PC-3 (cell line): ENCODE results near the gene FGF11. TPM values are rescaled to one million over a fixed set of nuclear protein-coding genes. Genes with fewer than 3 reads are reported as not detected.
A peak's percentile ranks its signal among the peaks of the same experiment; 100 is the strongest.

Experiments used
- ATAC-seq: fragments of 200-7000 bp; cut with Tn5 transposase; 2 replicates; pipeline ENCODE4 v1.9.1; 2020; ENCODE audit warnings: mild to moderate bottlenecking, moderate library complexity
- BruUV-seq: library from RNA; stranded (reverse); fragments of 400-500 nt; replicated peaks from 2 replicates; lab custom pipeline; 2021; lab: Mats Ljungman, UMichigan
- CTCF ChIA-PET: fragments of 300-600 bp; sonication (Branson Sonifier 250); formaldehyde crosslinking; loops from one replicate; lab custom pipeline; 2022; ENCODE audit warnings: antibody characterized with exemption; lab: Charles Lee
- POLR2A ChIA-PET: fragments of 300-600 bp; sonication (Branson Sonifier 250); formaldehyde crosslinking; loops from one replicate; lab custom pipeline; 2022; ENCODE audit warnings: antibody characterized with exemption; ENCODE audit not compliant: unreplicated experiment; lab: Charles Lee
- DNase-seq: peaks from one replicate; pipeline ENCODE4 v3.0.0-alpha.2; 2015
- H2AFZ ChIP-seq: fragments of 300-600 bp; sonication (generic); 2 replicates; pipeline ENCODE4 v1.6.0; 2016; ENCODE audit warnings: antibody characterized with exemption, low read length
- H3F3A ChIP-seq: fragments of 300-600 bp; sonication (generic); one replicate; pipeline ENCODE4 v1.6.0; 2017; ENCODE audit warnings: antibody characterized with exemption, low read length, control low read depth, mild to moderate bottlenecking; ENCODE audit not compliant: unreplicated experiment
- H3K27ac ChIP-seq: fragments of 300-600 bp; sonication (generic); 2 replicates; pipeline ENCODE4 v1.5.1; 2016; ENCODE audit warnings: mild to moderate bottlenecking, low read length
- H3K27me3 ChIP-seq: fragments of 300-600 bp; sonication (generic); 2 replicates; pipeline ENCODE4 v1.6.1; 2016; ENCODE audit warnings: low read length, mixed read lengths
- H3K36me3 ChIP-seq: fragments of 300-600 bp; sonication (generic); 2 replicates; pipeline ENCODE4 v1.6.1; 2016; ENCODE audit warnings: low read depth, mixed run types, low read length, mixed read lengths
- H3K4me1 ChIP-seq: fragments of 300-600 bp; sonication (generic); 2 replicates; pipeline ENCODE4 v1.5.1; 2016; ENCODE audit warnings: low read length; ENCODE audit not compliant: insufficient read depth
- H3K4me2 ChIP-seq: fragments of 300-600 bp; sonication (generic); 2 replicates; pipeline ENCODE4 v1.6.0; 2016; ENCODE audit warnings: low read length
- H3K4me3 ChIP-seq: fragments of 300-600 bp; sonication (generic); 2 replicates; pipeline ENCODE4 v1.5.1; 2016; ENCODE audit warnings: mild to moderate bottlenecking, low read length, mixed read lengths
- H3K79me2 ChIP-seq: fragments of 300-600 bp; sonication (generic); 2 replicates; pipeline ENCODE4 v1.6.1; 2017; ENCODE audit warnings: low read length, mixed read lengths
- H3K9ac ChIP-seq: fragments of 300-600 bp; sonication (generic); 2 replicates; pipeline ENCODE4 v1.6.0; 2016; ENCODE audit warnings: mild to moderate bottlenecking, low read length
- H3K9me2 ChIP-seq: fragments of 300-600 bp; sonication (generic); replicated peaks from 2 replicates; pipeline ENCODE4 v1.6.1; 2016; ENCODE audit warnings: mixed run types, low read length, mixed read lengths
- H3K9me3 ChIP-seq: fragments of 300-600 bp; sonication (generic); 2 replicates; pipeline ENCODE4 v1.6.1; 2016; ENCODE audit warnings: low read length, mixed read lengths
- H4K20me1 ChIP-seq: fragments of 300-600 bp; sonication (generic); 2 replicates; pipeline ENCODE4 v1.6.1; 2016; ENCODE audit warnings: low read length, mixed read lengths
- CTCF ChIP-seq: fragments of 300-600 bp; sonication (generic); conservative IDR thresholded peaks from 2 replicates; pipeline ENCODE4 v1.5.1; 2017; ENCODE audit warnings: antibody characterized with exemption, low read depth, mild to moderate bottlenecking, low read length
- EZH2 ChIP-seq: fragments of 300-600 bp; sonication (generic); IDR thresholded peaks from one replicate; pipeline ENCODE4 v1.6.1; 2017; ENCODE audit warnings: antibody characterized with exemption, mild to moderate bottlenecking, low read length; ENCODE audit not compliant: unreplicated experiment
- EZH2phosphoT487 ChIP-seq: fragments of 300-600 bp; sonication (generic); IDR thresholded peaks from 2 replicates; pipeline ENCODE4 v1.6.1; 2018; ENCODE audit warnings: mild to moderate bottlenecking, antibody characterized with exemption, low read length, borderline replicate concordance
- intact Hi-C: fragments of 100-400 bp; cut with micrococcal nuclease; formaldehyde crosslinking; loops from 2 replicates; pipeline ENCODE4 v1.9.0; 2023
- total RNA-seq: library from RNA; depleted of rRNA; stranded (reverse); fragments of >200 nt; gene quantifications from 2 replicates; pipeline ENCODE4 v1.2.3, GENCODE V29; 2014

FGF11 gene
- total RNA-seq, 1 experiment from 2014 or later = 0.69 TPM

- DNase-seq (peak; percentile 34), ATAC-seq (peak; percentile 32)
- POLR2A ChIA-PET = interaction anchor here (1.0 kb wide), 1 partner anchor 10 kb away, joined by 3 read pairs; the partner anchor contains the start of gene TMEM256
- BruUV-seq = TSS peak; percentile 40
- H3K9me3 ChIP-seq = no peaks in the 10 kb centered on the region
- H3K27me3 ChIP-seq = no peaks in the 10 kb centered on the region
- no peaks in the 10 kb centered on the region for H4K20me1 ChIP-seq
- H3K9me2 ChIP-seq = no peaks in the 10 kb centered on the region
- H3K4me1 ChIP-seq = peaks cover 4% of the 10 kb centered on the region; the same call in 1 of the 2 replicates
- peak overlapping the region; percentile 76 for H3K9ac ChIP-seq
- H3F3A ChIP-seq = no peaks in the 10 kb centered on the region
- H3K79me2 ChIP-seq = peaks cover 16% of the 10 kb centered on the region
- intact Hi-C loops = loop anchor here (1.0 kb wide), 1 partner anchor 10 kb away; the partner anchor contains the start of gene TMEM256
- peak overlapping the region; percentile 91 for H3K4me3 ChIP-seq
- no peaks in the 10 kb centered on the region; the same call in 1 of the 2 replicates for H3K36me3 ChIP-seq
- peak overlapping the region; percentile 88 for H2AFZ ChIP-seq
- peak overlapping the region; percentile 93 for H3K4me2 ChIP-seq
- no peak overlapping the region for H3K27ac ChIP-seq
- TF ChIP-seq CTCF (no peak), EZH2phosphoT487 (no peak), EZH2 (no peak)
- CTCF ChIA-PET = interaction anchor here (0.5 to 1.4 kb wide), 2 partner anchors 10 to 43 kb away, joined by 3 read pairs; partner anchors contain the start of gene TMEM256
Observed at GRCh38 chr17:7393613-7394451, 45.5 kb upstream of the FGF11 start.

DNA sequence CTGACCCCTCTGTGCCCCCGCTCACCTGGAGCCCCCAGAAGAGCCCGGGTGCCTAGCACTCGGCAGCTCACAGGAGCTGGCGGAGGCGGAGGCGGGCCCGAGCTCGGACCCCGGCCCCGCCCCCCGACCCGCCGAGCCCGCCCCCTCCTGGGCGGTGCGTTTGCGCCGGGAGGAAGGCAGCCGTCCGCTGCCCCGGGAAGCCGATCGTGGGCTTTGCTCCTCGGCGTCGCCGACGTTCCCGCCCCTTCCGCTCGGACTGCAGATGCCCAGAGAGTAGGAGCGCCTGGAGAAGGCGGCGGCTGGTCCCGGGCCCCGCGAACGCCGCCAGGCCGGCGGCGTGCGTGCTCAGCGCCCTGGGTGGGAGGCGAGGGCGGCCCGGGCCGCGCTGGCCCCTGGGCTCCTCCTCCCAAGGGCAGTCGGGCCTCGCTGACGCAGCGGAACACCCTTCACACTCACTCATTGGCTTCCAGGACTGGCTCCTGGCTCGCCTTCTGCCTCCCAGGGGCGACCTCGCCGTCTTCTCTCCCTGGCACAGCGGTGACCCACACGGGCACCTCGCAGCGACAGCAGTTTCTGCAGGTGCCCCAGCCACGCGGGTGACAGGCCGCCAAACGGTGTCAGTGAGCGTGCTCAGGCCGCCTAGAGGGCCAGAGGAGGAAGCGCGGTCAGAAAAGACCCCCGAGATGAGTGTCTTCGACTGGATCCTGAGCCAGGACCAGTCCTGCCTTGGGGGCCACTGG, 44.7 kb upstream of the FGF11 start, which contains the start of gene PLSCR3:
Gene PLSCR3 (minus strand): TSS at position 74 of the 740 bp plus-strand sequence. CDS start 415 bp downstream, outside the sequence.
- POLR2A ChIA-PET = interaction anchor here (1.0 kb wide), 1 partner anchor 9 kb away, joined by 3 read pairs; the partner anchor contains the start of gene TMEM256
- intact Hi-C loops = loop anchor here (1.0 kb wide), 1 partner anchor 10 kb away; the partner anchor contains the start of gene TMEM256

More for the DNA sequence above, 44.7 kb upstream of the FGF11 start, which contains the start of gene PLSCR3:
- CTCF ChIA-PET = interaction anchor here (1.4 kb wide), 1 partner anchor 9 kb away, joined by 3 read pairs; the partner anchor contains the start of gene TMEM256
- peaks cover 16% of the 10 kb centered on the region for H3K79me2 ChIP-seq
- no peaks in the 10 kb centered on the region for H4K20me1 ChIP-seq
- H3K9me2 ChIP-seq = no peaks in the 10 kb centered on the region
- peak within 1 kb of the TSS; percentile 93 for H3K4me2 ChIP-seq
- peak within 1 kb of the TSS; percentile 91 for H3K4me3 ChIP-seq
- TF ChIP-seq CTCF = no peak; the same call in 1 of the 2 replicates
- TF ChIP-seq EZH2phosphoT487 = no peak
- no peak for TF ChIP-seq EZH2
- peak within 1 kb of the TSS; percentile 71 for H3K27ac ChIP-seq
- ATAC-seq = peak; percentile 86
- TSS peak; percentile 74 for BruUV-seq
- H3F3A ChIP-seq = no peaks in the 10 kb centered on the region
- H3K9me3 ChIP-seq = no peaks in the 10 kb centered on the region
- H3K36me3 ChIP-seq = no peaks in the 10 kb centered on the region; the same call in 1 of the 2 replicates
- peak within 1 kb of the TSS; percentile 76 for H3K9ac ChIP-seq
- peak within 1 kb of the TSS; percentile 88 for H2AFZ ChIP-seq
- peak; percentile 76 for DNase-seq
- peaks cover 4% of the 10 kb centered on the region; the same call in 1 of the 2 replicates for H3K4me1 ChIP-seq
- H3K27me3 ChIP-seq = no peaks in the 10 kb centered on the region
